HL-60 (cell line): Measurements from ENCODE around the gene CALR3.

ENCODE experiments used
- GABPA ChIP-seq: IDR thresholded peaks from 2 replicates; pipeline ENCODE4 v1.6.1; 2012; ENCODE audit warnings: low read depth
- POLR2AphosphoS5 ChIP-seq: IDR thresholded peaks from 2 replicates; pipeline ENCODE4 v1.6.1; 2012; ENCODE audit warnings: low read depth
- REST ChIP-seq: IDR thresholded peaks from 2 replicates; pipeline ENCODE4 v1.6.1; 2012; ENCODE audit warnings: low read depth; ENCODE audit not compliant: insufficient replicate concordance
- SPI1 ChIP-seq: IDR thresholded peaks from 2 replicates; pipeline ENCODE4 v1.6.1; 2012; ENCODE audit warnings: low read depth, mild to moderate bottlenecking, borderline replicate concordance
- TF ChIP-seq, protein P1 (sequence below): IDR thresholded peaks from one replicate; pipeline ENCODE4 v1.5.1; 2011; ENCODE audit warnings: low read length, control low read depth, inconsistent platforms; ENCODE audit not compliant: insufficient read depth

GRCh38 chr19:16541526-16542044, 45.6 kb upstream of the CALR3 start:
- TF ChIP-seq POLR2AphosphoS5 (no peak), GABPA (no peak), REST (no peak), SPI1 (peak; percentile 24; the same call in 1 of the 2 replicates)
- TF ChIP-seq, protein P1, sequence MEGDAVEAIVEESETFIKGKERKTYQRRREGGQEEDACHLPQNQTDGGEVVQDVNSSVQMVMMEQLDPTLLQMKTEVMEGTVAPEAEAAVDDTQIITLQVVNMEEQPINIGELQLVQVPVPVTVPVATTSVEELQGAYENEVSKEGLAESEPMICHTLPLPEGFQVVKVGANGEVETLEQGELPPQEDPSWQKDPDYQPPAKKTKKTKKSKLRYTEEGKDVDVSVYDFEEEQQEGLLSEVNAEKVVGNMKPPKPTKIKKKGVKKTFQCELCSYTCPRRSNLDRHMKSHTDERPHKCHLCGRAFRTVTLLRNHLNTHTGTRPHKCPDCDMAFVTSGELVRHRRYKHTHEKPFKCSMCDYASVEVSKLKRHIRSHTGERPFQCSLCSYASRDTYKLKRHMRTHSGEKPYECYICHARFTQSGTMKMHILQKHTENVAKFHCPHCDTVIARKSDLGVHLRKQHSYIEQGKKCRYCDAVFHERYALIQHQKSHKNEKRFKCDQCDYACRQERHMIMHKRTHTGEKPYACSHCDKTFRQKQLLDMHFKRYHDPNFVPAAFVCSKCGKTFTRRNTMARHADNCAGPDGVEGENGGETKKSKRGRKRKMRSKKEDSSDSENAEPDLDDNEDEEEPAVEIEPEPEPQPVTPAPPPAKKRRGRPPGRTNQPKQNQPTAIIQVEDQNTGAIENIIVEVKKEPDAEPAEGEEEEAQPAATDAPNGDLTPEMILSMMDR, result no peak
